ENCODE measurements around the gene FGFBP1.

DNA sequence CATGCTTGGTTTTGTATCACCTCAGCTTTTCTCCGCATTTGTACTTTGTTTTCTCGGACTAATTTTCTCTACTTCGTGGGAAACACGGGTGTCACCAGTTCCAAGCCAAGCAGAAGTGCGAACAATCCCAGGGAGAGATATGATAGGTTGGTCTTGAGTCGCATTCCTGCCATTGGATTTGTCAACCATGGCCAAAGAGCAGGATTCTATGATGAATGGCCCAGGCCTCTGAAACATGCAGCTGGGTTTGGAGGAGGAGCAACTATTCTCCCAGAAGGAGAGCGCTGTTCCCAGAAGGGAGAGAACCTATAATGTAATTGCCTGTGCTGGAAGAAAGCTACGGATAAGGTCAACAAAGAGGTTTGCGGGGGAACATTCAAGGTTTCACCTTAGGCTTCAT is 10.3 kb upstream of the FGFBP1 start:
- TF ChIP-seq, protein P1, sequence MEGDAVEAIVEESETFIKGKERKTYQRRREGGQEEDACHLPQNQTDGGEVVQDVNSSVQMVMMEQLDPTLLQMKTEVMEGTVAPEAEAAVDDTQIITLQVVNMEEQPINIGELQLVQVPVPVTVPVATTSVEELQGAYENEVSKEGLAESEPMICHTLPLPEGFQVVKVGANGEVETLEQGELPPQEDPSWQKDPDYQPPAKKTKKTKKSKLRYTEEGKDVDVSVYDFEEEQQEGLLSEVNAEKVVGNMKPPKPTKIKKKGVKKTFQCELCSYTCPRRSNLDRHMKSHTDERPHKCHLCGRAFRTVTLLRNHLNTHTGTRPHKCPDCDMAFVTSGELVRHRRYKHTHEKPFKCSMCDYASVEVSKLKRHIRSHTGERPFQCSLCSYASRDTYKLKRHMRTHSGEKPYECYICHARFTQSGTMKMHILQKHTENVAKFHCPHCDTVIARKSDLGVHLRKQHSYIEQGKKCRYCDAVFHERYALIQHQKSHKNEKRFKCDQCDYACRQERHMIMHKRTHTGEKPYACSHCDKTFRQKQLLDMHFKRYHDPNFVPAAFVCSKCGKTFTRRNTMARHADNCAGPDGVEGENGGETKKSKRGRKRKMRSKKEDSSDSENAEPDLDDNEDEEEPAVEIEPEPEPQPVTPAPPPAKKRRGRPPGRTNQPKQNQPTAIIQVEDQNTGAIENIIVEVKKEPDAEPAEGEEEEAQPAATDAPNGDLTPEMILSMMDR (IDR thresholded peaks at IDR 0.05), result no peak
- TF ChIP-seq POLR2A (IDR thresholded peaks at IDR 0.05), result no peak
